HPDE6-E6E7 (cell line): ENCODE measurements around the gene DGKD.
A peak's percentile ranks its signal among the peaks of the same experiment; 100 is the strongest.

ENCODE experiments used
- DNase-seq: peaks from one replicate; pipeline ENCODE4 v3.0.0; 2011; ENCODE audit warnings: missing footprints; ENCODE audit errors: extremely low spot score

Gene DGKD

GRCh38 chr2:233336541-233336940 lies 17.8 kb upstream of the DGKD start:
- DNase-seq, result no peak

GRCh38 chr2:233338046-233338445 lies 16.2 kb upstream of the DGKD start:
- DNase-seq, result no peak

DNA sequence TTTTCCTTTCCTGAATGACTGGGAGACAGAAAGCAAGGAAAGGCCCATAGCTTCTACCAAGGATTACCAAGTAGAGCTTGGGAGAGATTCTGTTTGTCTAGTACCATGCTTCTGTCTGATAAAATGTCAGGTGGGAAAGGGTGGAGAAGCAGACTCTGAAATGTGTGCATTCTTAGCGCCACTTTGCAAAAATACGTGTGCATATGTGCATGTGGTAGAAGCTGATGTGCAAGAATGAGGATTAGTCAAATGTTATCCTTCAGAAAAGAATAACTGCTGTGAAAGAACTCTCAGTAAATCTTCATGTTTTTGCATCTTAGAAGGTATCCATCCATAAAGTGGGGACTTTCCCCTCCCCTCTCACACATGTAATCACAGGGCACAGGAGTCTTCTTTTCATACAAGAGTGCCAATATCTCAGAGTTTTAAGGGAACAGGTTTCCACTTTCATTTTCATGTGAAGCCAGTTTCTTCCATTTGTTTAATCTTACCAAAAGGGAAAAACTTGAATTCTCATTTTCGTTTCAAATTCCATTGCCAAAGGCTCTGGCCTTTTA lies 15.4 kb upstream of the DGKD start:
- no peak for DNase-seq

DNA sequence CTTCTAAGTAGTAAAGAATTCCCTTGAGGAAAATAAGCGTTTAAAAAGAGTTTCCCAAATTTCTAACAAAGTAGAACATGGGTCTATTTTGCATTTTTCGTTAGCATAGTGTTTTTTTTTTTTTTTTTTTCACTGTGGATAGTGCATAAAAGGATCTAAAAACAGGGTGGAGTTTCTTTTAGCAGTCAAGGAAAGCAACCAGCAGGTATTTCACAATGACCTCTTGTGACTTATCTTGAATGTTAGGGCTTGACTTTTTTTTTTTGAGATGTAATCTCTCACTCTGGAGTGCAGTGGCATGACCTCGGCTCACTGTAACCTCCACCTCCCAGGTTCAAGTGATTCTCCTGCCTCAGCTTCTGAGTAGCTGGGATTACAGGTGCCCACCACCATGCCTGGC lies 14.9 kb upstream of the DGKD start:
- DNase-seq, result no peak

DNA sequence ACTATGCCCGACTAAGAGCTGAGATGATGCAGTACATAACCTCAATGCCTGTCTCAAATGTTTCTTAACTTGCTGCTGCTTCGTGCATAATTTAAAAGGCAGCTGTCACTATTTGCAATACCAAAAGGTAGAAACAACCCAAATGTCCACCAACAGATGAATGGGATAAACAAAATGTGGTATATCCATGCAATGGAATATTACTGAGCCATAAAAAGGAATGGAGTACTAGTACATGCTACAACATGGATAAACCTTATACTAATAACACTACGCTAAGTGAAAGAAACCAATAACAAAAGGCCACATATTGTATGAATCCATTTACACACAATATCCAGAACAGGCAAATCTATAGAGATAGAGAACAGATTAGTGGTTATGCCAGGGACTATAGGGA lies 13.0 kb upstream of the DGKD start:
- no peak for DNase-seq

DNA sequence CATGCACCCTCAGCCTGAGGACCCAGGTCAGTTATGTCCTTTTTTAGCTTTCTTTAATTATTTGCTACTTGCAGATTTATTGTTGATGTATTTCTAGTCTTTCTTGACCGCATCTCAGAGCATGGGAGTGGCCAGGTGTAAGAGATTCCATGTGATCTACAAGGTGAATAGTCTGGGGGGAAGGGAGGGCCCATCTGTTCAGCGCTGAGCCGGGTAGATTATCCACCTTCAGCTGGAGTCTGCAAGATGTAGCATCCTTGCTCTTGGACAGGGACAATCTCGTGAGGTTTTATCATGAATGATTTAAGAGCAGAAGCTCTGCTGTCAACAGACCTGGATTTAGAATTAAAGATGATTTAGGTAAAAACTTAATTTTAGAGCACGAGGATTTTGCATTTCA lies 12.0 kb upstream of the DGKD start:
- DNase-seq, result no peak

- DNase-seq, result no peak
Measured at GRCh38 chr2:233343171-233343705, 11.1 kb upstream of the DGKD start.

GRCh38 chr2:233346376-233346775 lies 7.9 kb upstream of the DGKD start:
- no peak for DNase-seq

GRCh38 chr2:233346930-233347329 lies 7.4 kb upstream of the DGKD start:
- no peak for DNase-seq

DNA sequence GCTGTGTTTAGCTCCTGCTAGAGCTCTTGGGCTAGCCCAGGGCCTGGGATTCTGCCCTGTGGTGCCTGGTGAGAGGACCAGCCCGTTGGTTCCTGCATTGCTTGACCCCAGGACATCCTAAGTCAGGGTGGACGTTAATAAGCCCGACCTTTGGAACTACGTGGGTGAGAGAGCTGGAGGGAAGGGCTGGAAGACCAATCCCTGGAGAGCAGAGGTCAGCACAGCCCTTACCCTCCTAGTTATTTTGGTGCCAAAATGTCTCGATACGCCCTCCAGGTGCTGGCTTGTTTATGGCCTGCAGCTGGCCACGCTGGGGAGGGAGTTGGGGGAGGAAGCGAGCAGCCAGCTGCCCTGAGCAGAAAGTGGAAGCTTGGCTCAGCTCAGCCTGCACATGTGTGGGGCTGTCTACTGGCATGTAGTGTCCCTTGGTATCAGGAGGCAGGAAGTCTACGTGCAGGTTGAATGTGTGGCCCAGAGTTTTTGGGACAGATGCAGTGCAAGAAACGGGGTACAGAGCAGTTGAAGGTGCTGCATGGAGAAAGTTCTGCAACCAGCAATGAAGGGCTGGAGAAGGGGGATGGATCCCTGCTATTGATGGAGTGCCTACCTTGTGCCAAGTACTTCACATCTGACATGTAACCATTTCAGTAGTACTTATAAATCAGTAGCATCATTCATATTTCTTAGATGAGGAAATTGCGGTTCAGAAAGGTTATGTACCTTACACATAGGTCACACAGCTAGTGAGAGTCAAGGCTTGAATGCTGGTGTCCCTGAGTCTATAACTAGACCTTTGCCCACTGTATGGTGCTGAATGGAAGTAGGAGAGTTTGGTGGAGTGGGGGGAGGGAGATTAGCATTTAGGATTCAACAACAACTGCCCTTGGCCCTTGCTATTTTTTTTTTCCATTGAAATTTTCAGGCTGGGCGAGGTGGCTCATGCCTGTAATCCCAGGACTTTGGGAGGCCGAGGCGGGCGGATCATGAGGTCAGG lies 5.0 kb upstream of the DGKD start:
- no peak for DNase-seq

DNA sequence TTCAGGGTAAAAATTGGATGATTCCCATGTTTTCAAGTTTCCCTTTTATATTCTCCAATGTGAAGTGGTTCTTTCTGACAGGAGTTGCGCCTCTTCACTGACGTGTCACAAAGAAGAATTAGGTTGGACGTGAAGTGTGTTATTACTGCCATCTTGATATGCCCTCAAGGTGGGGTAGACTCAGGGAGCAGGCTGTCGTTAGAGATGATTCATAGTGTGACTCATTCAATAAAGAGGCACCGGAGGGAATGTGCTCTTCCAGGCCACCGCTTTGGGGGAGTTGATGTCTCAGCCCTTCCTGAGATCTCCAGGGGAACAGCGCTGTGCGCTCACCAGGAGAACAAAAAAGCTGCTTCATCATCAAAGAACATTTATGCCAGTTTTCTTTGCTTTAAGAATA lies 3.6 kb upstream of the DGKD start:
- peak; percentile 98 for DNase-seq

GRCh38 chr2:233351423-233351822 lies 2.9 kb upstream of the DGKD start:
- no peak for DNase-seq

- no peak for DNase-seq
Measured at GRCh38 chr2:233352141-233352842, 2.0 kb upstream of the DGKD start.

GRCh38 chr2:233353101-233353768 lies 1.1 kb upstream of the DGKD start:
- DNase-seq, result no peak

- no peak for DNase-seq
Measured at GRCh38 chr2:233354500-233354924, 218 bp downstream of the DGKD start.

GRCh38 chr2:233354971-233355574 lies 779 bp downstream of the DGKD start:
- DNase-seq, result no peak

GRCh38 chr2:233355916-233356315 lies 1.6 kb downstream of the DGKD start:
- no peak for DNase-seq

GRCh38 chr2:233356546-233357308 lies 2.4 kb downstream of the DGKD start:
- DNase-seq, result no peak

DNA sequence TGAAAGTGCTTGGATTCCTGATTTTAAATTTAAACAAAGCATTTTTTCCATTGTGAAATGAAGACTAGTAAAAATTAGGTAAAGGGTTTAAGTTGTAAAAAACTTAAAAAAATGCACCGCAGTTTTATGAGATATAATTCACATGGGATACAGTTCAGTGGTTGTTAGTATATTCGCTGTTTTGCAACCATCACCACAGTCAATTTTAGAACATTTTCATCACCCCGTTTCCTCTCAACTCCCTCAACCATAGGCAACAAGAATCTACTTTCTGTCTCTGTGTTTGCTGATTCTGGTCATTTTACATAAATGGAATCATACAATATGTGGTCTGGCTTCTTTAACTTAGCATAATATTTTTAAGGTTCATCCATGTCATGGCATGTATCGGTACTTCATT lies 4.0 kb downstream of the DGKD start:
- DNase-seq, result no peak

GRCh38 chr2:233358947-233359346 lies 4.7 kb downstream of the DGKD start:
- no peak for DNase-seq

DNA sequence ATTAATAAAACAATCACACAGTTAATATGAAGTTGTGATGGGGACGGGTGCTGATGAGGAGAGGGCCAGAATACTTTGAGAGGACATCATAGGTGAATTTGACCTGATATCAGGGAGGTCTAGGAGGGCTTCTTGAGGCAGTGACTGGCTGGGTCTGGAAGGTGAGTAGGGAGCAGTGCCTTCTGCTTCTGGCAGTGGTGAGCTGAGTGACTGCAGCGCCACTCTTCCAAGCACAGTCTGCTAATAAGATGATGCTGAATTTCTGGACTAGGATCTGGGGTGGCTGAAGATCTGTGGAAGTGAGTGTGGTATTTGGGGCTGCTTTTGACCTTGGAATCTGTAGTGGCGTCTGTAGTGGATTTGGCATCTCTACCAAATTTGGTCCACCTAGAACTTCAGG lies 5.5 kb downstream of the DGKD start:
- DNase-seq, result no peak
